Measurements from ENCODE around the gene TMEM106C. TPM values are rescaled to one million over a fixed set of nuclear protein-coding genes. Genes with fewer than 3 reads are reported as not detected.

Gene TMEM106C
- total and polyA plus RNA-seq, 2 of the 13 experiments (the other 11 are each of a cell fraction or from before 2014, with no cell fraction given): 132 to 192 TPM

DNA sequence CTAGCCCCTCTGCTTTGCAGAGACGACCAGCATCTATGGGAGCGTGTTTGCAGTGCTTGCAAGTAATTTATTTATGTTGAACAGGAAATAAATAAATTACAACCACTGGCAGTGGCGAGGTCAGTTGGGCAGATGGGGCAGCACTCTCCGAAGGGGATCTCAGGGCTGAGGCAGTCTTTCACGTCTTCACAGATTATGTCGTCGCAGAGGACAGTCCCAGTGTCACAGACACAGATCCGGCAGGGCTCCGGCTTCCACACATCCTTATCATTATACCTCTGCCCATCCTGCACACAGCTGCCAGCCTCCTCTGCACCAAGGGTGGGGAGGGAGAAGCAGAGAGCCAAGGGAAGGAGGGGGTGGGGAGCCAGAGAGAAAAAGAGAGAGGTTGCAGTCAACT lies 36.4 kb downstream of the TMEM106C start:
- Histone ChIP-seq H3K9me3 (ENCODE audit: low read length) (no peaks in the 10 kb centered on the region), H3K27me3 (ENCODE audit: control insufficient read depth in 1 of 2, insufficient read depth in 2 of 2, low read length in 2 of 2) (peaks cover 2 to 38% of the 10 kb centered on the region in 2 experiments), H4K20me1 (ENCODE audit: insufficient read depth, low read length) (no peaks in the 10 kb centered on the region), H3K79me2 (ENCODE audit: insufficient read depth, low read length) (no peaks in the 10 kb centered on the region), H3K9ac (ENCODE audit: insufficient read depth, low read depth, low read length) (no peak overlapping the region), H3K36me3 (replicated peaks in 1 of 2; ENCODE audit: control insufficient read depth in 1 of 2, insufficient read depth in 2 of 2, low read length in 2 of 2) (no peaks in the 10 kb centered on the region), H3K4me1 (ENCODE audit: insufficient read depth, low read length) (peaks cover 35% of the 10 kb centered on the region), H3K27ac (ENCODE audit: extremely low read length, insufficient read depth, low read length) (no peak overlapping the region), H2AFZ (ENCODE audit: low read length) (no peak overlapping the region), H3K4me3 (replicated peaks in 1 of 3; ENCODE audit: insufficient read depth in 1 of 3, low read depth in 2 of 3, low read length in 3 of 3) (no peak overlapping the region), H3K4me2 (ENCODE audit: low read depth, low read length) (no peak overlapping the region)
- POLR2A ChIA-PET: no interaction called here
- in situ Hi-C loops (cut with HindIII; ENCODE audit: extremely low pct_ligation_motif_present, low pct_unique_long_range_greater_than_20kb): no loop called here
- WGBS (ENCODE audit: low lambda C conversion rate): 65% methylated on average over 9 of the region's 9 CpGs
- intact Hi-C loops (cut with micrococcal nuclease; ENCODE audit: unreplicated experiment): loop anchor here (10.0 kb wide), 1 partner anchor 105 kb away; the partner anchor contains the start of gene SENP1
- TF ChIP-seq ZBTB8A (CRISPR knock-in tag; IDR thresholded peaks at IDR 0.05; ENCODE audit: borderline replicate concordance, low read depth): no peak
- TF ChIP-seq RBAK (CRISPR knock-in tag; IDR thresholded peaks at IDR 0.05): no peak
- FAIRE-seq: no peak
- CTCF ChIA-PET (ENCODE audit: low intra/inter-chr PET ratio, low total read pairs): no interaction called here
- DNase-seq (ENCODE audit: low spot score): no peak
- no TSS peak for BruUV-seq (replicated peaks)
- ATAC-seq: no peak

DNA sequence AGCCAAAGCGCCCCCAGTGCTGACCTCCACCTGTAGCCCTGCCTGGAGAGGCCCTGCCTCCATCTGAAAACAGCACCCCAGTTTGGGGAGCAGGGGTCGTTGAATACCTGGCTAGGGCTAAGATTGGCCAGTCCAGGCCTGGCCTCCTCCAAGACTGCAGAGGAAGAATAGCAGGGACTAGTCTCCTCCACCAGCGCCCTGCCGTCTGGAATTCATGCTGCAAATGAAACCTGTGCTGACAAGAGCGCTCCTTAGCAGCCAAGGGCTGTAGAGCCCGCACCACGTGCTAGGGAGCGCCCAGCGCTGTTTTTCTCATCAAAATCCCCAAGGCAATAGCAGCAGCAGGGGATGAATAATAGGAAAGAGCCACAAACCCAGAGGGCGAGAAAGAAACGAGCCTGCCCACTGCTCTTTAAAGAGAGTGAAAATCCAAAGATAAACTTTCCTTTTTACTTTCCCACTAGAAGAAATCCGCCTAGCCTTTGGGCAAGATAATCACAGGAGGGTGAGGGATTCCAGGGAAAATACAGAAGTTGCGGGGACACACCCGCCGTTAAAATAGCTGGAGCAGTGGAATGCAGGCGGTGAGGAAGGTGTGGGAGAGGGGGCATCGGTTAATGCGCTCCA lies 37.6 kb downstream of the TMEM106C start:
- BruUV-seq (replicated peaks): no TSS peak
- Histone ChIP-seq H3K27ac (ENCODE audit: extremely low read length, insufficient read depth, low read length) (no peak overlapping the region), H2AFZ (ENCODE audit: low read length) (no peak overlapping the region), H4K20me1 (ENCODE audit: insufficient read depth, low read length) (no peaks in the 10 kb centered on the region), H3K4me1 (ENCODE audit: insufficient read depth, low read length) (peaks cover 45% of the 10 kb centered on the region), H3K79me2 (ENCODE audit: insufficient read depth, low read length) (no peaks in the 10 kb centered on the region), H3K27me3 (ENCODE audit: control insufficient read depth in 1 of 2, insufficient read depth in 2 of 2, low read length in 2 of 2) (peaks cover 6 to 49% of the 10 kb centered on the region in 2 experiments), H3K9me3 (ENCODE audit: low read length) (no peaks in the 10 kb centered on the region), H3K4me3 (replicated peaks in 1 of 3; ENCODE audit: insufficient read depth in 1 of 3, low read depth in 2 of 3, low read length in 3 of 3) (peak overlapping the region in 1 of 3 experiments; percentile 64; a peak in 1 of 6 replicates), H3K4me2 (ENCODE audit: low read depth, low read length) (peak overlapping the region; percentile 73), H3K36me3 (replicated peaks in 1 of 2; ENCODE audit: control insufficient read depth in 1 of 2, insufficient read depth in 2 of 2, low read length in 2 of 2) (no peaks in the 10 kb centered on the region), H3K9ac (ENCODE audit: insufficient read depth, low read depth, low read length) (no peak overlapping the region)
- whole genome bisulfite sequencing (ENCODE audit: low lambda C conversion rate): 57% methylated on average over 17 of the region's 18 CpGs
- in situ Hi-C loops (cut with HindIII; ENCODE audit: extremely low pct_ligation_motif_present, low pct_unique_long_range_greater_than_20kb): no loop called here
- intact Hi-C loops (cut with micrococcal nuclease; ENCODE audit: unreplicated experiment): loop anchor here (10.0 kb wide), 1 partner anchor 104 kb away; the partner anchor contains the start of gene SENP1
- FAIRE-seq (no peak), ATAC-seq (no peak), DNase-seq (ENCODE audit: low spot score) (no peak)
- ChIA-PET POLR2A (no interaction called here), CTCF (ENCODE audit: low intra/inter-chr PET ratio, low total read pairs) (no interaction called here)
- TF ChIP-seq HNRNPL (IDR thresholded peaks at IDR 0.05; ENCODE audit: low read depth, low read length): no peak

All from HepG2 (cell line).